Skeletal muscle tissue (tissue), 4 donors: ENCODE results near the gene ALDH1A3. TPM values are rescaled to one million over a fixed set of nuclear protein-coding genes. Genes with fewer than 3 reads are reported as not detected.
A peak's percentile ranks its signal among the peaks of the same experiment; 100 is the strongest.

Experiments
- H3K27ac ChIP-seq: one replicate; pipeline ENCODE4 v1.7.0; 2013; ENCODE audit warnings: mild to moderate bottlenecking, low read depth, low read length, inconsistent platforms
- H3K27me3 ChIP-seq, 3 donors: one replicate each; pipeline ENCODE4 v1.7.0; 2013; ENCODE audit warnings: low read length in 3 of 3; ENCODE audit not compliant: control insufficient read depth in 3 of 3, insufficient read depth in 3 of 3
- H3K36me3 ChIP-seq, 3 donors: one replicate each; pipeline ENCODE4 v1.7.0; 2013; ENCODE audit warnings: low read length in 3 of 3; ENCODE audit not compliant: control insufficient read depth in 3 of 3, insufficient read depth in 3 of 3
- H3K4me1 ChIP-seq, 3 donors: one replicate each; pipeline ENCODE4 v1.7.0; 2013; ENCODE audit warnings: low read length in 3 of 3, mild to moderate bottlenecking in 3 of 3; ENCODE audit not compliant: control insufficient read depth in 3 of 3, insufficient read depth in 3 of 3
- H3K4me3 ChIP-seq, 3 donors: one replicate each; pipeline ENCODE4 v1.7.0; 2013; ENCODE audit warnings: low read length in 3 of 3
- H3K9ac ChIP-seq, 3 donors: one replicate each; pipeline ENCODE4 v1.7.0; 2013; ENCODE audit warnings: low read length in 3 of 3, mild to moderate bottlenecking in 3 of 3, moderate library complexity in 2 of 3, low read depth in 1 of 3
- H3K9me3 ChIP-seq, 3 donors: one replicate each; pipeline ENCODE4 v1.7.0; 2013; ENCODE audit warnings: low read length in 3 of 3; ENCODE audit not compliant: control insufficient read depth in 3 of 3
- total RNA-seq: library from RNA; depleted of rRNA; stranded (reverse); fragments of >200 nt; gene quantifications from one replicate; pipeline ENCODE4 v1.2.3, GENCODE V29; 2014
- donor health status: Osteomylitis.

ALDH1A3 gene
- total RNA-seq, 1 donor from 2014 or later: 15.7 TPM

DNA sequence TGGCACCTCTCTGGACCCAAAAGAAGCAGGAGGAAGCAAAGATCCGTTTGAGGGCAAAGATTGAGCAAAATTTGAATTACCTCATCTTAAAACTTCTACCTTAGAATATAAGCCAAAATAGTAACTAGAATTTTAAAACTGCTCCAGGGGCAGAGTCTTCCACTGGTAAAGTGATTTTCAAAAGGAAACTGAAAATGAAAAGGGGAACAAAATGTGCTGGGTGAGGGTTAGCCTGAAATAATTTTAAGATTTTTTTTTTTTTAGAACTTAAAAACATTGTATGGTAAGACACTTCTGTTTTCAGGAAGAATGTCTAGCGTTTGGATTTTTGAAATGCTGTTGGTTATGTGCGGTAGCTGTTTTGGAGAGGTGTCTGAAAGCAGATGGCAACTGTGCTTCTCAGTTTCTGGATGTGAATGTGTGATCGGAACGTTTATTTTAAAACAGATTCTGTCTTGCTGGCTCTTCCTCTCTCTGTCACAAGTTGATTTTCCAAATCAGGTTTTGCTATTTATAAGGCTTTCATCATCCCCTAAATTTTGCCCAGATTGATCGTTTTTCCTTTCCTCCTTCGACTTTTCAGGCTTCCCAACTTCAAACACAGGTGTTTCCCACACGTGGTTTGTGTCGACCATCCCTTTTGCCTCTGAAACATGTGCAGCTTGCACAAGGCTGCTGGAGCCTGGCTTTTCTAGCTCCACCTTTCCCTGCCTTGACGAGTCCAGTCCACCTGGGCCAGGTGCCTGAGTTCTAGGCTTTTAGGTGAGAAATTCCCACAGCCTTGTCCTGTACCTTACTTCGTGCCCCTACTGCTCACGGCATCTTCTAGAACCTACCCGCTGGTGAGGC, 42.8 kb downstream of the ALDH1A3 start:
- peak overlapping the region; percentile 44 for H3K27ac ChIP-seq
- H3K9ac ChIP-seq: no peak overlapping the region
- peaks cover 2 to 26% (median 21%) of the 10 kb centered on the region in 3 donors for H3K27me3 ChIP-seq
- H3K36me3 ChIP-seq: peaks cover 0 to 6% (median 0%) of the 10 kb centered on the region in 3 donors
- no peak overlapping the region for H3K4me3 ChIP-seq
- H3K4me1 ChIP-seq: peaks cover 14 to 27% (median 23%) of the 10 kb centered on the region in 3 donors
- H3K9me3 ChIP-seq: no peaks in the 10 kb centered on the region

DNA sequence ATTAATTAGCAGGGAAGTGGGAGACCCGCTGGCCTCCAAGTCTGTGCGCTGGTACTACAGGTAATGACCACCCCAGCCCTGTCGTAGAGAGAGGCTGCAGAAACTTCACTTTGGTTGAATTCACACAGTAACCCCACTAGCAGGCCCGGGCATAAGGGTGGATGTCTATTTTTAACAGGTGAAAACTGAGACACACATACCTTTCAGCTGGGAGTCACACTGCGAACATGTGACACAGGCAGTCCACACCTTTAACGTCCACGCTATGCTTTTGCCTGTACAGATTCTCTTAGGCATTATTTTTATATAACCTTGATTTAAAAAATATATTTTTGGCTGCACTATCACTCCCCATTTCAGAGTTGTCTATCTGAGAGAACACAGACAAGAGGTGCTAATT, 43.4 kb downstream of the ALDH1A3 start:
- H3K36me3 ChIP-seq: peaks cover 0 to 7% (median 0%) of the 10 kb centered on the region in 3 donors
- H3K27ac ChIP-seq: peak overlapping the region; percentile 44
- H3K4me1 ChIP-seq: peaks cover 11 to 22% (median 19%) of the 10 kb centered on the region in 3 donors
- H3K9ac ChIP-seq: no peak overlapping the region
- no peaks in the 10 kb centered on the region for H3K9me3 ChIP-seq
- H3K4me3 ChIP-seq: no peak overlapping the region
- peaks cover 2 to 19% (median 14%) of the 10 kb centered on the region in 3 donors for H3K27me3 ChIP-seq

DNA sequence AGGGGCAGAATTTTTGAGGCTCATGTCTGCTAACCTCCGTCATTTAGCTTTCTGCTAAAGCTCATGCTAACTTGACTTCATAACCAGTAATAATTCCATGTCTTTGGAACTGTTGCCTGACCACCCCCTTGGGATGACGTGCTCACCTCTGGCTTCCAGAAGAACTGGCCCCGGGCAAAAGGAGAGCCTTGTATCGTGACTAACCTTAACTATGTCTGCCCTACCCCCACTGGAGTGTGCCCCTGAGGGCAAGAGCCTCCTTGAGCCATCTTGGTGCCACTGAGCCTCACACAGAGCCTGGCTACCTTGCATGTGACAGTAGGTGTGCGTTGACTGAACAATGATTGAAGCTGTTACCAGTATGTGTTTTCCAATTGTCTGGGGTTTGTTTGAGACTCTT, 44.3 kb downstream of the ALDH1A3 start:
- peaks cover 6 to 14% (median 13%) of the 10 kb centered on the region in 3 donors for H3K4me1 ChIP-seq
- H3K27me3 ChIP-seq: peaks cover 0 to 11% (median 7%) of the 10 kb centered on the region in 3 donors
- H3K9ac ChIP-seq: no peak overlapping the region
- H3K9me3 ChIP-seq: no peaks in the 10 kb centered on the region
- H3K27ac ChIP-seq: no peak overlapping the region
- H3K36me3 ChIP-seq: peaks cover 0 to 7% (median 0%) of the 10 kb centered on the region in 3 donors
- H3K4me3 ChIP-seq: no peak overlapping the region

DNA sequence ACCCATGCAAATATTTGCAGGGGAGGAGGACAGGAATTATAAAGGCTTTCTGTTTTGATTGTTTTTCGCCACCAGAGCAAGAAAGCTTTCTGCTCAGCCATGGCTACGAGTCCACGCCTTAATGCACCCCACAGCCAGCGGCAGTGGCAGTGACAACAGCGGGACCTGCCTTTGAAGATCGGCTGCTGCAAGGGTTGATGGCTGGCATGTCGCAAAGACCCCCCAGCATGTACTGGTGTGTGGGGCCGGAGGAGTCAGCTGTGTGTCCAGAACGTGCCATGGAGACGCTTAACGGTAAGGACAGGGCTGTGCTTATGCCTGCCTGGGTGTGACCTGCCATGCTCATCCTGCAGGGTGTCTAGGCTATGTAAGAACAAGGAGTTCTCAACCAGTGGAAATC, 44.8 kb downstream of the ALDH1A3 start:
- H3K27me3 ChIP-seq: peaks cover 0 to 11% (median 7%) of the 10 kb centered on the region in 3 donors
- H3K9me3 ChIP-seq: no peaks in the 10 kb centered on the region
- no peak overlapping the region for H3K9ac ChIP-seq
- peaks cover 6 to 13% (median 13%) of the 10 kb centered on the region in 3 donors for H3K4me1 ChIP-seq
- H3K36me3 ChIP-seq: peaks cover 0 to 8% (median 0%) of the 10 kb centered on the region in 3 donors
- no peak overlapping the region for H3K4me3 ChIP-seq
- H3K27ac ChIP-seq: no peak overlapping the region

DNA sequence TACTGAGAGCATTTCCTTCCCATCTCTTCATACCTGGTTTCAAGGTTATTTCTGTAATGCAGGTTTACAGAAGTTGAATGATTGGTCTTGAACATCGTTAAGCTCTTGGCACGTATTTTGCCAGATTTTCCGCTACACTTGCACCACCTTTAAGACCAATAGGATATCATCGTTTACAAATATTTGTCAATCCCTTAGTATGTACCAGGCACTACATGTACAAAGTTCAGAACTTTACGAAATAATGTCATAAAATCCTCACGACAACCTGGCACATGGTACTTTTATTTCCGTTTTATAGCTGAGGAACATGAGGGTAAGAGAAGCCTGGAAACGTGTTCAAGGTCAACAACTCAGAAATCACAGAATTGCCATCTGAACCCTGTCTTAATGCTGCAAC, 45.8 kb downstream of the ALDH1A3 start:
- H3K27ac ChIP-seq: no peak overlapping the region
- no peak overlapping the region for H3K4me3 ChIP-seq
- peaks cover 6 to 8% (median 7%) of the 10 kb centered on the region in 3 donors for H3K4me1 ChIP-seq
- H3K27me3 ChIP-seq: peaks cover 0 to 7% (median 4%) of the 10 kb centered on the region in 3 donors
- peaks cover 0 to 10% (median 0%) of the 10 kb centered on the region in 3 donors for H3K36me3 ChIP-seq
- H3K9me3 ChIP-seq: no peaks in the 10 kb centered on the region
- no peak overlapping the region for H3K9ac ChIP-seq

DNA sequence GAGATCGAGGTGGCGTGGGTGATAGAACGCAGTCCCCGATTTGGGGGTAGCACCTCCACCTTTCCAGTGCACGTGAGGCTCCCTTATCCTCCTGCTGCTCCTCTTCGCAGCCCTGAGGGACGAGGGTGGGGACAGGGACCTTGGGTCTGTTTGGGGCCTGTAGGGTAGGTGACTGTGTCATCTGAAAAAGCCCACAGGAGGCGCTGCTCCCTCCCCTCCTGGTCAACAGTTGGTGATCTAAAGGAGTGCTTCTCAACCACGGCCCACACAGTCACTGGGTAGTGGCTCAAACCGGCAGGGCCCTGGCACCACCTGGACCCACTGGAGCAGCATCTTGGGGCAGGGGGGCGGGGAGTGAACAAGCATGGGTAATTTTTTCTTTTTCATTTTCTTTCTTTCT, 46.6 kb downstream of the ALDH1A3 start:
- Histone ChIP-seq H3K9ac (no peak overlapping the region), H3K36me3 (peaks cover 0 to 10% (median 0%) of the 10 kb centered on the region in 3 donors), H3K27me3 (peaks cover 0 to 2% (median 0%) of the 10 kb centered on the region in 3 donors), H3K9me3 (no peaks in the 10 kb centered on the region), H3K4me3 (no peak overlapping the region), H3K4me1 (peaks cover 6 to 8% (median 7%) of the 10 kb centered on the region in 3 donors), H3K27ac (no peak overlapping the region)

DNA sequence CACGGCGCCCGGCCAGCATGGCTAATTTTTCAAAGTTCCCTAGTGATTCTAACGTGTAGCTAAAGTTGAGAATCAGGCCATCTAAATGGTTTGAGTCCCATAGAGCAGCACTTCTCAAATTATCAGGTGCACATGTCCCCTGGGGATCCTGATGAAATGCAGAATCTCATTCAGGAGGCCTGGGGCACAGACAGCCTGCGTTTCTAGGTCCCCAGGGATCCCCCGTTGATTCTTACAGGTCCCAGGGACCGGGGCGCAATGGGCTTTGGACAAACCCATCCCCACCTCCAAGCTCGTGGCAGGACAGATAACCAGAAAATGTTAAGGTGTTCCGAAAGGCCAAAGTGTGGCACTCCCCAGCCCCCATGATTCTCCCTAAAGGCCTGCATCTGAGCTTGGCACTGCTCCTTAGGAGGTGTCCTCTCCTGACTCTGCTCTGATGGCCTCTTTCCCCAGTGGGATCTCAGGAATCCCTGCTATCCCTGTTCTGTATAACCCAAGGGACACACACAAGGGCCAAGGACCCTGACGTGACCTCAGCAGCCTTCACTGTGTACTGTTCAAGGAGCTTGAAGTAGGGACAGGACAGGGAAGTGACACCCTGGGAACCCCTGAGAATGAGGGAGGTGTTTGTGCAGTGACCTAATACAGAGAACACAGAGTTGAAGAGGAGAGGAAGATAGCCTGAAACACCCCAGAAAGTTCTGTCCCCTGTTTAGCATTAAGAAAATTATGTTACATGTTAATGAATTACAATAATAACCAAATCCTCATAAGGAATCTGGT, 47.5 kb downstream of the ALDH1A3 start:
- Histone ChIP-seq H3K27me3 (no peaks in the 10 kb centered on the region), H3K4me1 (peaks cover 6 to 8% (median 7%) of the 10 kb centered on the region in 3 donors), H3K9me3 (no peaks in the 10 kb centered on the region), H3K36me3 (peaks cover 0 to 10% (median 0%) of the 10 kb centered on the region in 3 donors), H3K9ac (no peak overlapping the region), H3K27ac (no peak overlapping the region), H3K4me3 (no peak overlapping the region)

DNA sequence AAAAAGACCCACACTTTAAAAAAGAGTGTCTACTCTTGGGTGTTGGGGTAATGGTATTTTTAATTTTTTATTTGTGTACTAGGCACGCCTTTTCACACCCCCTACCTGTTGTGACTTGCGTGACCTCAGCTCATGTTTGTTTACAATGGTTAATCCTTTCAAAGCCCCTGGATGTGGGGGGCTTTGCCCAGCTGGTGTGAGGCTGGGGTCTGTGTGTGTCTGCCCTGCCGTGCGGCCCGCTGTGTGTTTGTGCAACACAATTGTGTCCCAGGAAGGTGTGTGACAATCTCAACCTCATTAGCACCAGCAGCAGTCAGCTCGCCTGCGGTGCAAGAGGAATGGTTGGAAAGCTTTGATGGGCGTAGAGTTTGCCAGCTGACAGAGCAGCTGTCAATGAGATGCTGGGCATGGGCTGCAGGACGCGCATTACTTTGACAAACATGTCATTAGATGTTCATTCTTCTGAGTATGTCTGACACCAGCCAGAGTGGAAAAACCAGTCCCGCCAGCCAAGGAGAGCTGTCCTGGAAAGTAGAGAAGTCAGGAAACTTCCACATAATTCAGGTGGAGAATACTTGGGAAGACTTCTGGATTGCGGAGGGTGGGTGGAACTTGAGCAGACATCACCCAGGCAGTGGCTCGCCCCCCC, 49.1 kb downstream of the ALDH1A3 start:
- Histone ChIP-seq H3K4me3 (no peak overlapping the region), H3K27ac (no peak overlapping the region), H3K9me3 (no peaks in the 10 kb centered on the region), H3K36me3 (peaks cover 0 to 10% (median 0%) of the 10 kb centered on the region in 3 donors), H3K4me1 (no peaks in the 10 kb centered on the region), H3K9ac (no peak overlapping the region), H3K27me3 (no peaks in the 10 kb centered on the region)

DNA sequence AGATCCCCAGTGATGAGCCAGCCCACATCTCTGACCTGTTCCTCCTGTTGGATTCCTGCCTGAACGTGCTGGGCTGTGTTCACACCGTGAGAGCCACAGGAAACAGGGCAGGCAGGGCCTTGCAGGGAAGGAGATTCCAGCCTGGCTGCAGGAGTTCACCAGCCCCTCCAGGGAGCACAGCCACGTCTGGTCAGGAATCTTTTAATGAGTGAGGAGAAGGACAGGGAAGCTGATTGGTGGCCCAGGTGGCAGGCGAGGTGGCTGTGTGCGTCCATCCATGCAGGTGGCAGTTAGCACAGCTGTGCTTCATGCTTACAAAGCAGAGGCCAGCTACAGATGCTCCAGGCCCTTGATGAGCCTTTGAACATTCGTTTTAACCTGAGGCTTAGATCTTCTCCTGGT, 50.0 kb downstream of the ALDH1A3 start:
- Histone ChIP-seq H3K9ac (no peak overlapping the region), H3K36me3 (peaks cover 0 to 7% (median 0%) of the 10 kb centered on the region in 3 donors), H3K4me3 (no peak overlapping the region), H3K4me1 (no peaks in the 10 kb centered on the region), H3K9me3 (no peaks in the 10 kb centered on the region), H3K27me3 (no peaks in the 10 kb centered on the region), H3K27ac (no peak overlapping the region)
